Measurements from ENCODE around the gene SERPINA10.
"Not testable (repeated sequence)": the region's sequence is repeated elsewhere in the genome, so short reads cannot be mapped to it uniquely, and the experiment has no call there.

Gene SERPINA10

DNA sequence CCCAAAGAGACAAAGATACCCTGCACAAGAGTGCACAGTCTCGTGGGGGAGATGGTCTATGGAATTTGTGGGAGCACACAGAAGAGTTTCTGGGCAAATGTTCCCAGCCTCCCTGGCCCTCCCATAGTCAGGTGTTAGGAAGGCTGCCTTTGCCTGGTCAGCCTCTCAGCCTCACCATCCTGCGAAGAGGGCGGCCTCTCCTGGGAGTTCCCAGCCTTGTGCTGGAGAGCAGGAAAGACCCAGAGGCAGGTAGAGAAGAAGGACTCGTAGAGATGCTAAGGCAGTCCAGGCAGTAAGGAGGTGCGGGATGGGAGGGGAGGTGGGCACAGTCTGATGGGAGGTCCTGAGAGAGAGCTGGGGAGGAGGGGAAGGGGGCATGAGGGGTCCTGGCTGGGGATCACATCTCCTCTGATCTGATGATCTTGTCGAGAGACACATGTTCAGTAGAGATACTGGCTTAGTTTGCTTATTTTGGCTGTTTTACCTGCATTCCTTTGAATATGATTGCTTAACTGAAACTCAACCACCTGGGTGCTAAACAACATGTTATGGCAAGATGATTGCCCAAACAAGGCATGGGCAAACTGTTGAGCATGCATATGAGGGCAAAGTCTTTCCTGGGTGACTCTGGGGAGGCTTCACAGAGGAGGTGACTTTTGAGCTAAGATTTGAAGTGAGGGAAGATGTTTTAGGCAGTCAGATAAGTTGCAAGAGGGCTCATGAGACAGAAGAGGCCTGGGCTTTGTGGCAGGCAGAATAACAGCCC is 19.6 kb upstream of the SERPINA10 start:
- no peak for DNase-seq

- DNase-seq, result no peak
Measured at GRCh38 chr14:94310248-94310647, 17.2 kb upstream of the SERPINA10 start.

GRCh38 chr14:94309721-94310120 is 16.7 kb upstream of the SERPINA10 start:
- DNase-seq, result no peak

DNA sequence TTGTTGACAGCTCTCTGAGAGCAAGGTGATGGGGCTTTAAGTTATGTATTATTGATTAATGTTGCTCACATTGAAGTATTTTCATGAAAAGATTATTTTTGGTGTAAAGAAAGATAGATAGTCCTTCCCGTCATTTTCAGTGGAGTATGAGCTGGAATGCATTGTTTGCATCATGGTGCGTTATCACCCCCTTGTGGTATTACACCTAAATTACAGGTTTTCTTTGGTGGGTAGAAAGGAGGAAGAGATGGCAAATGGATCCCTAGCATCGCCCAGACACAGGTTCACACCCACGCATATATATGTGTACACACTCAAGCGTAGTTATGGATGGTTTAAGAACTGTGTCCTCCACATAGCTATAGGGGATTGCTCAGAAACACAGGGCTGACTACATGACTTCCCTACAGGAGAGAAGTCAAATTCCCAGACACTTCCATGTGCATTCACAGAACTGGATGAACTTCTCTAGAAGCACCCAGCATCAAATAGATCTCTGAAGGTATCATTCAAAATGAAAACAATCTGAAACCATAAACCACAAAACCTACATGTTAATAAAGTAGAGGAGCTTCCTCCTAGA is 14.4 kb upstream of the SERPINA10 start:
- no peak for DNase-seq

DNA sequence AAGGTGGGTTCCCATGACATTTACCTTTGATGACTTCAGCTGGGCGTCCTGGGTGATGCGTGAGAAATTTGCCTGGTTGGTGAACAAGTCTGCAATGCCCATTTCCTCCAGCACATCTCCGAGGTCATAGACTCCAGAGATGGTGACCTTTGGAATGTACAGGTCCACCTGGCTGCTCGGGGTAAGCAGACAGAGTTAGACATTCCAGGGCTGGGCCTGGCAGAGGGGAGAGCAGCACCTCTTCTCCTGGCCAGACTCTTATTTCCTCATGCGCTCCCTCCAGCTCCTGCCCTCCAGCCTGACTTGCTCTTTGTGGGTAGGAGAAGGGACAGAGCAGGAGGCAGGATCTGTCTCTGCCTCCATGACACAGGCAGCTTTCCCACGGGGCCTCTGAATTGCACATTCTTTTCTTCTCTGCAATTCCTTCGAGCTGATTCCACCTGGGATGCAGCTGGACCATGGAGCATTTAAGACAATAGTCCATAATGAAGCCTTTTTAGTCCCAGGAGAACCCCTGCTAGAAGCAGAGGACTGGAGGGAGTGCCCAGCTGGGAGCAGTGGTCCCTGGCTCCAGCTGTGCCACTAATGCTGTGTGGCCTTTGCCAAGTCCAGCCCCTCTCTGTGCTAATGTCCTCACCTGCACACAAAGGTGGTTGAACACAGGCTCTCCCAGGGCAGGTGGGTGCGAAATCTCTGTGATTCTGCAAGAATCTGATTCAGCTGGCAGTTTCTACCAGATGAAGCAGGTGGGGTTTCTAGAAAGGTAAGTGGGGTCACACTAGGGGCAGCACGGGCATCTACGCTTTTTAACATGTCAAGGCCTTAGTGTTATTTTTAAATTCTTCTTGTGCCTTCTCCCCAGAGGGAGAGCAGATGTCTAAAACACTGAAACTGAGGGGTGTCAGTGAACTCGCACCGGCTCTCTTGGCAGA is 13.2 kb upstream of the SERPINA10 start:
- DNase-seq, result no peak

- DNase-seq, result no peak
Measured at GRCh38 chr14:94305620-94306019, 12.6 kb upstream of the SERPINA10 start.

DNA sequence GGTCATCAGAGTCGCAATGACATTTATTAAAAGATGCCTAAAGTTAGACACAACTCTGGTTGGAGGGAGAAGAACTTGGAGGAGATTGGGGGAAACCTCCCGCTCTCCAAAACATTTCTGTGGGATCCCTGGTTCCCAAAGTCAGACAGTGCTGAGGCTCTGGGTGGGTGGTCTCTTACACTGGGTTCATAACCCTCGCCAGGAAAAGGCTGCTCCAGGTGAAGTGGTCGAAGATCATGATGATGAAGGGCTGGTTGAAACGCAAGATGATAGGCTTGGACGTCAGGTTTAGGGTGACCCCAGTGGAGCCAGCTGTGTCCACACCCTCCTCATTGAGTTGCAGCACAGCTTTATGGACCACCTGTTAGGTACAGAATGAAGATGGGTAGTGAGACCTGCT is 11.2 kb upstream of the SERPINA10 start:
- no peak for DNase-seq

- DNase-seq, result no peak
Measured at GRCh38 chr14:94303111-94303510, 10.0 kb upstream of the SERPINA10 start.

- DNase-seq, result no peak
Measured at GRCh38 chr14:94298130-94298529, 5.1 kb upstream of the SERPINA10 start.

- not testable (repeated sequence) for DNase-seq
Measured at GRCh38 chr14:94296181-94296545, 3.1 kb upstream of the SERPINA10 start.

DNA sequence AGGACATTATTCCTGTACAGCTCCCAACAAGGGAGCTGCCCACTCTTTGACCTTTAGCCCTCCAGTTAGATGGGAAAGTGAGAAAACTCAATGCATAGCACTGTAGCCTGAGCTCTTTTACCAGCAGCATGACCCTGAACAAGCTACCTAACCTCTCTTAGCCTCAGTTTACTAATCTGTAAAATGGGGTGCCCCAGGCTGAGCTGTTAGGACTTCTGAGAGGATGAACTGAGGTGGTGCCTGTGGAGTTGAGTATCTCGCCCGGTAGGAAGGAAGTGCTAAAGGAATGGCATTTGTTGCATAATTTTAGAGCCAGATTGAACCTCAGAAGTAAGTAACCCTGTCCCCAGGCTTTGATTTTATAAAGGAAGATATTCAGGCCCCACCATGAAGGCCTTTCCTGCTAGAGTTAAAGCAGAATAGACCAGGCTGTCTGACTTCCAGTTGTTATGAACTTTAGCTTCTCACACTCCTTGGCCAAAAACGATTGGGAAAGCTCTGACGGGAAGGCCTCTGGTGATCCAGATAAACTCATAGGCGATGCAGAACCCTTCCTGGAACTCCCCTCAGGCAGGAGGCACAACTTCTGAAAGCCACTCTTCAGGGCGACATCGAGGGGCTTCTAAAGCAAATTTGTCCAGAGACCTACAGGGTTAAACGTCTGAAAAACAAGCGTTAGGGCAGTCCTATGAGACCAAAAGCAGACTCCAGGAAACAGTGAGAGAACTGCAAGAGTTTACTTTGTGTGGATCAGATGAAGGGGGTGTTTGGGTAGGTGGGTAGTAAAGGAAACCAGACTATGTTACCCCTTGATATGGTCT is 2.5 kb upstream of the SERPINA10 start:
- no peak for DNase-seq

- DNase-seq, result no peak
Measured at GRCh38 chr14:94293578-94293924, 483 bp upstream of the SERPINA10 start.

DNA sequence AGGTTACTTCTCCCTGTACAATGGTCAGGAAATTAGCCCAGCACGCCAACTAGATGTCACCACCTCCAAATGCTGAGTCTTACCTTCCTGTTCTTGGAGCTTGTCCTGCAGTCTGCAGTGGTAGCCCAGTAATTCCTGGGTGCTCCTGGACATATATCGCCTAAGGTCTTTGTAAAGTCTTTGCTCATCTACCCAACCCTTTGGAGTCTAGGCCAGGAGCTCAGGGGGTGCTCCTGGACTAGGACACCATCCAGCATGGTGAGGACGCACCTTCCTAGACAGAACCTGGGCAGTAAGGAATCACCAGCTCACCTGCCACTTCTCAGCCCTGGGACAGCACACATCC is 569 bp downstream of the SERPINA10 start:
- DNase-seq, result no peak

GRCh38 chr14:94291906-94292525 is 1.1 kb downstream of the SERPINA10 start:
- no peak for DNase-seq

DNA sequence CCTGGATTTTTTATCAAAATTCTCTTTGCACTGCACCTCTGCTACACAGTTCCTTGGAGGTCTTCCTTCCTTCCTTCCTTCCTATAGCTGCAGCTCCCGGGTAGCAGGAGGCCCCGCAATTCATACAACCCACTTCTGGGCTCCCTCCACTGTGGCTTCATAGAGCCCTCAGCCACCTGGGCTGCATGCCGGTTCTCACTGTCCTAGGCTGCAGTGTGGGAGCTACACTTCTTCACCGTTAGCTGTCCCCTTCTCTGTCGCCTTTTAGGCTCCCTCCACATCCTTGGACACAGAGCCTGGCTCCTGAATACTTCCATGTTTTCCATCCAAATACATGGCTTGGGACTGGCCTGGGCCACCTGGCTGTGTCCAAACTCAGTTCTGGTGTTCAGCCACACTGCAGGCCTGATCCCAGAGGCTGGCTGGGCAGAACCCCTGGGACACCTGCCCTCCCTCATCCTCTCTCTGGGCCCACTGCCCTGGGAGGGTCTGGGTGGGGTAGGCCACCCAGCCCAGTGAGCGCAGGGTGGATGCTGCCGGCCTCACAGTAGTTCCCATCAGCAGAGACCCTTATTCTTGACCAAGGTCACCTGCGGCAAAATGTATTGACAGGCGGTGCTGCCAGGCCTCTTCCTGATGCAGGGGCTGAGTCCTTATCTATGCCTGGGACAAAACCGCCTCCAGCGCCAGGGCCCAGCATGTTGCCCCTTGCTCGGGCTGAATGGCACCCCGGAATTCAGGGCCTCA is 1.7 kb downstream of the SERPINA10 start:
- no peak for DNase-seq

DNA sequence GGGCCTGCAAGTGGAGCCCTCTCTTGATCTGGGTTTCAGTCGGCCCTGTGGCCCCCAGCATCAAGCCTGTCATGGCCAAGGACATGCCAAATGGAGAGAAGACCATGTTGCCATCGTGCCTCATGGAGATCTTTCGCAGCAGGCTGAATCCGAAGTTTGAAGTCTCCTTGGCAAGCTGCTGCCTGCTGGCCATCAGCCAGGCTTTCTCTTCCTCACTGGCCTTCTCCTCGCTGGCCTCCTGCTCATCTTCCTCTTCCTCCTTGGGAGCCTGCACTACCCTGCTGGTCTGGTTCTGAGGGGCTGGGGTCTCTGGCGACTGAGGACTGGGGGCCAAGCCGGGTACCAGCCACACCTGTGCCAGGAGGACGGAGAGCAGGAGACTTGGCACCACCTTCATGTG is 2.9 kb downstream of the SERPINA10 start:
- no peak for DNase-seq

GRCh38 chr14:94288610-94289465 is 4.2 kb downstream of the SERPINA10 start:
- DNase-seq, result no peak

DNA sequence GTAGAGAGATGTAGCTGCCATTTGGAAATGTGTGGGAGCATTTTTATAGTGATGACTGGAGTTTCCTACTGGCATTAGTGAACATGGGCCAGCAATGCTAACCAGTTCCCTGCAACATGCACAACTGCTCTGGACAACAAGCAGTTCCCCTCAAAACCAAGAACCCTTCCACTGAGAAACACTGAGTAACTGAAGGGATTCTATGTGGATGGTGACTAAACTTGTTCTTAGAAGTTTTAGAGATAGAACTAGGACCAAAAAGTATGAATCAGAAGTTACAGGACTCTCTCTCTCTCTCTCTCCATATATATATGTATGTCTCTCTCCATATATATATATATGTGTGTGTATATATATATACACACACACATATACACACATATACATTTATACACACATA is 7.9 kb downstream of the SERPINA10 start:
- DNase-seq, result no peak

- no peak for DNase-seq
Measured at GRCh38 chr14:94284221-94284620, 8.8 kb downstream of the SERPINA10 start.

- no peak for DNase-seq
Measured at GRCh38 chr14:94282991-94283723, 9.9 kb downstream of the SERPINA10 start.
